H1 (cell line): ENCODE results near the gene MYOD1. TPM values are rescaled to one million over a fixed set of nuclear protein-coding genes. Genes with fewer than 3 reads are reported as not detected.

Source experiments
- CTCF ChIA-PET: fragments of 300-600 bp; sonication (Branson Sonifier 250); formaldehyde crosslinking; loops from one replicate; lab custom pipeline; 2021; ENCODE audit not compliant: partially characterized antibody; lab: Charles Lee
- POLR2A ChIA-PET: fragments of 300-600 bp; sonication (Branson Sonifier 250); formaldehyde crosslinking; loops from one replicate; lab custom pipeline; 2021; ENCODE audit warnings: inconsistent platforms; ENCODE audit not compliant: partially characterized antibody; lab: Charles Lee
- DNase-seq, 2 experiments: peaks; one replicate each; pipeline versions ENCODE4 v3.0.0 to v3.0.0-alpha.2; 2010 to 2022; ENCODE audit warnings: low spot score in 2 of 2, low read depth in 1 of 2, mixed read lengths in 1 of 2
- FAIRE-seq: peaks from 2 replicates; lab custom pipeline; 2011; peaks lifted over from hg19 to GRCh38; lab: Jason Lieb, UNC
- H2AFZ ChIP-seq: 2 replicates; pipeline ENCODE4 v1.8.1; 2012; ENCODE audit warnings: low read length, inconsistent platforms
- H2AK5ac ChIP-seq: 2 replicates; pipeline ENCODE4 v1.6.1; 2013; ENCODE audit warnings: low read depth, low read length
- H2BK120ac ChIP-seq: replicated peaks from 2 replicates; pipeline ENCODE3; 2013; ENCODE audit warnings: low read depth, low read length, inconsistent platforms
- H2BK12ac ChIP-seq: 2 replicates; pipeline ENCODE4 v1.6.1; 2013; ENCODE audit warnings: low read depth, low read length
- H2BK15ac ChIP-seq: 2 replicates; pipeline ENCODE4 v1.6.1; 2013; ENCODE audit warnings: low read length
- H2BK20ac ChIP-seq: 2 replicates; pipeline ENCODE4 v1.6.1; 2013; ENCODE audit warnings: low read length
- H2BK5ac ChIP-seq: 2 replicates; pipeline ENCODE4 v1.6.1; 2013; ENCODE audit warnings: low read depth, low read length
- H3K14ac ChIP-seq: 2 replicates; pipeline ENCODE4 v1.6.1; 2013; ENCODE audit warnings: inconsistent platforms; ENCODE audit not compliant: insufficient read length
- H3K18ac ChIP-seq: 2 replicates; pipeline ENCODE4 v1.6.1; 2013; ENCODE audit warnings: low read length; ENCODE audit errors: extremely low read depth
- H3K23ac ChIP-seq: 2 replicates; pipeline ENCODE4 v1.6.1; 2013; ENCODE audit warnings: inconsistent platforms; ENCODE audit not compliant: insufficient read length
- H3K23me2 ChIP-seq: 2 replicates; pipeline ENCODE4 v1.6.1; 2013; ENCODE audit warnings: low read depth, low read length
- H3K27ac ChIP-seq: 2 replicates; pipeline ENCODE4 v1.6.1; 2011; ENCODE audit warnings: low read depth, low read length, inconsistent platforms
- H3K27me3 ChIP-seq, 4 experiments: replicated peaks in 1 of 4; 1 replicate in 1 of 4; 2 replicates in 3 of 4; pipeline versions ENCODE4 v1.6.1 to v1.8.1; 2011 to 2013; ENCODE audit warnings: low read length in 3 of 4, mild to moderate bottlenecking in 3 of 4, inconsistent platforms in 2 of 4, mixed read lengths in 2 of 4, moderate library complexity in 1 of 4; ENCODE audit not compliant: control insufficient read depth in 3 of 4, insufficient read depth in 3 of 4; ENCODE audit errors: extremely low read depth in 1 of 4
- H3K36me3 ChIP-seq, 4 experiments: 2 replicates each; pipeline versions ENCODE4 v1.6.1 to v1.8.1; 2011 to 2013; ENCODE audit warnings: mild to moderate bottlenecking in 4 of 4, low read length in 3 of 4, moderate library complexity in 2 of 4, control low read depth in 1 of 4, inconsistent platforms in 1 of 4; ENCODE audit not compliant: insufficient read depth in 4 of 4, control insufficient read depth in 2 of 4
- H3K4ac ChIP-seq: replicated peaks from 2 replicates; pipeline ENCODE3; 2013; ENCODE audit warnings: low read length, low read depth, mixed read lengths, inconsistent platforms; ENCODE audit not compliant: insufficient read length
- H3K4me1 ChIP-seq, 4 experiments: replicated peaks in 1 of 4; 1 replicate in 1 of 4; 2 replicates in 3 of 4; pipeline versions ENCODE4 v1.6.1 to v1.8.1; 2011 to 2013; ENCODE audit warnings: low read length in 3 of 4, inconsistent platforms in 2 of 4, mixed read lengths in 1 of 4; ENCODE audit not compliant: insufficient read depth in 4 of 4, control insufficient read depth in 3 of 4
- H3K4me2 ChIP-seq, 2 experiments: 2 replicates each; pipeline versions ENCODE4 v1.6.1 to v1.8.1; 2011 to 2013; ENCODE audit warnings: low read depth in 2 of 2, low read length in 2 of 2, control low read depth in 1 of 2, inconsistent platforms in 1 of 2, mild to moderate bottlenecking in 1 of 2; ENCODE audit not compliant: insufficient read depth in 1 of 2
- H3K4me3 ChIP-seq, 4 experiments: fragments of 200-600, 300-600 bp in 1 of 4; sonication (generic), shearing (Covaris generic), sonication (Bioruptor Twin) in 1 of 4; 2 replicates each; pipeline versions ENCODE4 v1.5.1 to v1.8.1; 2011 to 2016; ENCODE audit warnings: low read length in 4 of 4, low read depth in 3 of 4, control low read depth in 2 of 4, inconsistent platforms in 2 of 4, mild to moderate bottlenecking in 2 of 4, mixed read lengths in 1 of 4, moderate library complexity in 1 of 4; ENCODE audit not compliant: insufficient read depth in 2 of 4; ENCODE audit errors: extremely low read depth in 1 of 4
- H3K56ac ChIP-seq: replicated peaks from 2 replicates; pipeline ENCODE3; 2013; ENCODE audit warnings: low read depth, mild to moderate bottlenecking, mixed read lengths, low read length, inconsistent platforms; ENCODE audit not compliant: insufficient read length
- H3K79me1 ChIP-seq: 2 replicates; pipeline ENCODE4 v1.6.1; 2013; ENCODE audit warnings: low read depth, low read length, control low read depth
- H3K79me2 ChIP-seq, 2 experiments: 2 replicates each; pipeline versions ENCODE4 v1.6.1 to v1.8.1; 2012 to 2013; ENCODE audit warnings: low read length in 2 of 2, mild to moderate bottlenecking in 2 of 2, inconsistent platforms in 1 of 2; ENCODE audit not compliant: insufficient read depth in 2 of 2, control insufficient read depth in 1 of 2
- H3K9ac ChIP-seq, 4 experiments: replicated peaks in 1 of 4; 1 replicate in 1 of 4; 2 replicates in 3 of 4; pipeline versions ENCODE4 v1.6.1 to v1.8.1; 2011 to 2013; ENCODE audit warnings: low read depth in 3 of 4, low read length in 3 of 4, control low read depth in 2 of 4, mild to moderate bottlenecking in 2 of 4, moderate library complexity in 2 of 4, inconsistent platforms in 1 of 4; ENCODE audit errors: extremely low read depth in 1 of 4
- H3K9me3 ChIP-seq, 2 experiments: 2 replicates each; pipeline versions ENCODE4 v1.6.1 to v1.8.1; 2012 to 2013; ENCODE audit warnings: mild to moderate bottlenecking in 2 of 2, moderate library complexity in 2 of 2, control low read depth in 1 of 2, inconsistent platforms in 1 of 2, low read depth in 1 of 2, low read length in 1 of 2, mixed read lengths in 1 of 2; ENCODE audit not compliant: insufficient read depth in 2 of 2
- H4K20me1 ChIP-seq, 2 experiments: replicated peaks in 1 of 2; 2 replicates each; pipeline versions ENCODE3 to v1.8.1; 2011 to 2013; ENCODE audit warnings: inconsistent platforms in 2 of 2, low read length in 2 of 2, mild to moderate bottlenecking in 1 of 2; ENCODE audit not compliant: insufficient read depth in 2 of 2, control insufficient read depth in 1 of 2
- H4K5ac ChIP-seq: 2 replicates; pipeline ENCODE4 v1.6.1; 2013; ENCODE audit warnings: low read length, low read depth, mixed read lengths, inconsistent platforms; ENCODE audit not compliant: insufficient read length
- H4K8ac ChIP-seq: 2 replicates; pipeline ENCODE4 v1.8.0; 2013; ENCODE audit warnings: mild to moderate bottlenecking, moderate library complexity, low read length, inconsistent platforms; ENCODE audit not compliant: insufficient read depth; ENCODE audit errors: extremely low read depth
- H4K91ac ChIP-seq: replicated peaks from 2 replicates; pipeline ENCODE3; 2013; ENCODE audit warnings: low read length, mixed read lengths, inconsistent platforms; ENCODE audit not compliant: insufficient read length
- BCL11A ChIP-seq, 2 experiments: IDR thresholded peaks; one replicate each; pipeline ENCODE4 v1.6.1; 2011; ENCODE audit warnings: low read depth in 2 of 2, low read length in 2 of 2, mild to moderate bottlenecking in 2 of 2
- CEBPB ChIP-seq: IDR thresholded peaks from 2 replicates; pipeline ENCODE4 v1.6.1; 2012; ENCODE audit warnings: low read depth, low read length
- EP300 ChIP-seq, 2 experiments: IDR thresholded peaks; 1 replicate in 1 of 2; 2 replicates in 1 of 2; pipeline ENCODE4 v1.6.1; 2011 to 2012; ENCODE audit warnings: low read depth in 2 of 2, low read length in 2 of 2, mild to moderate bottlenecking in 2 of 2, borderline replicate concordance in 1 of 2, inconsistent platforms in 1 of 2, moderate library complexity in 1 of 2
- JUND ChIP-seq: IDR thresholded peaks from 2 replicates; pipeline ENCODE4 v1.6.1; 2011; ENCODE audit warnings: mild to moderate bottlenecking, improper control_type of control experiment, low read length
- KDM5A ChIP-seq: fragments of 200-600 bp; IDR thresholded peaks from 2 replicates; pipeline ENCODE4 v1.7.1; 2012; ENCODE audit warnings: mild to moderate bottlenecking, low read length, inconsistent platforms, mixed read lengths
- RNF2 ChIP-seq: fragments of 200-900, 300-1000 bp; sonication (generic); IDR thresholded peaks from 2 replicates; pipeline ENCODE4 v1.7.1; 2016; ENCODE audit warnings: borderline replicate concordance, low read depth, mild to moderate bottlenecking, antibody characterized with exemption, low read length; ENCODE audit not compliant: poor library complexity, severe bottlenecking; ENCODE audit errors: missing control alignments
- RXRA ChIP-seq: IDR thresholded peaks from 2 replicates; pipeline ENCODE4 v1.6.1; 2011; ENCODE audit warnings: low read depth, mild to moderate bottlenecking, low read length, moderate library complexity; ENCODE audit not compliant: insufficient read depth
- SAP30 ChIP-seq: fragments of 300-600 bp; sonication (generic); IDR thresholded peaks from 2 replicates; pipeline ENCODE4 v1.7.1; 2012; ENCODE audit warnings: low read length, moderate library complexity, mild to moderate bottlenecking, inconsistent platforms; ENCODE audit not compliant: insufficient read depth, insufficient replicate concordance
- SIX5 ChIP-seq: IDR thresholded peaks from 2 replicates; pipeline ENCODE4 v1.6.1; 2011; ENCODE audit warnings: mild to moderate bottlenecking, low read depth, low read length
- TAF7 ChIP-seq: optimal IDR thresholded peaks from 2 replicates; pipeline ENCODE3; 2011; ENCODE audit warnings: low read depth, mild to moderate bottlenecking, inconsistent platforms, low read length, moderate library complexity, borderline replicate concordance
- WGBS, 2 experiments: shearing (Covaris generic) in 1 of 2; methylation state at CpG; one replicate each; pipeline versions ENCODE4 v1.1.6 to v1.1.7; 2013 to 2015; ENCODE audit warnings: low lambda C conversion rate in 2 of 2, mixed read lengths in 2 of 2, inconsistent platforms in 1 of 2, low coverage in 1 of 2, missing lambda C conversion rate in 1 of 2; ENCODE audit not compliant: insufficient replicate concordance in 2 of 2, insufficient coverage in 1 of 2, insufficient read length in 1 of 2; ENCODE audit errors: extremely low coverage in 1 of 2, missing lambda C conversion rate in 1 of 2; 5-methylcytosine and 5-hydroxymethylcytosine counted together
- polyA plus RNA-seq, 7 experiments: library from polyadenylated mRNA; depleted of rRNA in 3 of 7; stranded (reverse) in 5 of 7; unstranded in 2 of 7; fragments of >200 nt in 5 of 7; fragments of 200-250 nt in 2 of 7; gene quantifications; 1 replicate in 5 of 7; 2 replicates in 1 of 7; 4 replicates in 1 of 7; pipeline versions ENCODE4 v1.2.1 to v1.2.3, GENCODE V29; 2011 to 2013; ENCODE audit warnings: missing spikeins in 2 of 7, mixed read lengths in 2 of 7
- total RNA-seq: library from RNA; stranded (reverse); fragmentation: NEBNext Ultra II Directional; extraction: Animal tissue kit (Norgen Biotek cat#: 25700); gene quantifications from 2 replicates; pipeline ENCODE4 v1.2.1, GENCODE V29; 2021
- TF ChIP-seq, protein P1 (sequence below): IDR thresholded peaks from 2 replicates; pipeline ENCODE4 v1.6.1; 2012; ENCODE audit warnings: inconsistent platforms

MYOD1 gene
- total and polyA plus RNA-seq, 2 of the 8 experiments (the other 6 are each of a cell fraction or from before 2014, with no cell fraction given) = not detected

DNA sequence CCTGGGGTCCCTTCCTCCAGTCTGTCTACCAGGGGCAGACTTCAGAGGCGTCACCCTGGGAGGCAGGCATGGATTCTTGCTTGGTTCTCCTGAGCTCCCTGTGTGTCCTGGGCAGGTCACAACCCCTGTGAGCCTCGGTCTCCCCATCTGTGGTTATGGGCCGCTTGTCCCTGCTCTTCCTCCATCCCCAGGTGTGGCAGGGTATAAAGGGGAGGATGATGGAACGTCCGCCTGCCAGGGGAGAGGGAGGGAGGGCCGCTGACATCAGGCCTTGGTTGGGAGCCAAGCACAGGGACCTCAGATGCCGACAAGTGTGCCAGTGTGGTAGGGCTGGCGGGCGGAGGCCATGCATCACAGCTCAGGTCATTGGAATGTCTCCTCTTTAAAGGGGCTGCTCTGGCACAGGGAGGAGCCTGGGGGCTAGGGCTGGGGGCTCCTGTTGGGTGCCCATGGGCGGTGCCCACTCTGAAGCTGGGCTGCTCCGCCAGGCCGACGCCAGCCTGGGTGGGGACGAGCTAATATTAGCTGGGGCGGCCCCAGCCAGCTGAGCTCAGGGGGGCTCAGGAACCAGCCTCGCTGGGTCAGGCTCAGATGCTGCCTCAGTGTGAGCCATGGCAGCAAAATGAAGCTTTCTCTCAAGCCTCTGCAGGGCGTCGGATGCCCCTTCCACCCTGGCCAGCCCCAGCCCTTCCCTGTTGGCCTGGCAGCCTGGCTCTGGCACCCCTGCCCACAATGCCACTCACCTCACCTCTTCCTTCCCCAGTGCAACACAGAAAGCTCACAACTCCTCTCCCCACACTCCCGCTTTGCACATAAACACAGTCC is 28.0 kb downstream of the MYOD1 start:
- Histone ChIP-seq H3K79me2 (no peaks in the 10 kb centered on the region), H3K9ac (no peak overlapping the region), H2AFZ (no peak overlapping the region), H3K79me1 (no peaks in the 10 kb centered on the region), H3K27ac (no peak overlapping the region), H3K27me3 (no peaks in the 10 kb centered on the region; a peak in 1 of 7 replicates), H2BK5ac (no peak overlapping the region), H4K20me1 (no peaks in the 10 kb centered on the region), H4K91ac (no peak overlapping the region), H3K23ac (no peak overlapping the region), H3K4me3 (no peak overlapping the region), H2BK12ac (no peak overlapping the region), H4K5ac (no peak overlapping the region), H3K14ac (no peak overlapping the region), H3K18ac (no peak overlapping the region), H3K36me3 (no peaks in the 10 kb centered on the region), H2AK5ac (no peak overlapping the region), H3K4me1 (no peaks in the 10 kb centered on the region), H2BK15ac (no peak overlapping the region), H3K23me2 (no peaks in the 10 kb centered on the region), H3K4me2 (no peak overlapping the region), H3K56ac (no peak overlapping the region), H4K8ac (no peak overlapping the region), H3K9me3 (no peaks in the 10 kb centered on the region), H2BK20ac (no peak overlapping the region), H3K4ac (no peak overlapping the region), H2BK120ac (no peak overlapping the region)
- 90% methylated on average over 18 of the region's 19 CpGs; no CpG with 5 or more reads in 1 of the 2 experiments for WGBS, 2 experiments
- ChIA-PET CTCF (interaction anchor here (0.8 to 11.8 kb wide), 13 partner anchors 9 to 232 kb away, joined by 3 to 159 read pairs (median 7); partner anchors contain the start of gene KCNC1), POLR2A (no interaction called here)
- FAIRE-seq (no peak), DNase-seq (no peak)
- TF ChIP-seq TAF7 (no peak), RNF2 (no peak), BCL11A (IDR thresholded peaks at IDR 0.05; ENCODE audit: low read depth in 2 of 2, low read length in 2 of 2) (no peak), CEBPB (no peak), SIX5 (no peak), KDM5A (no peak), RXRA (no peak), SAP30 (no peak), JUND (no peak), EP300 (IDR thresholded peaks at IDR 0.05; ENCODE audit: borderline replicate concordance in 1 of 2, low read depth in 2 of 2, low read length in 2 of 2) (no peak)
- TF ChIP-seq, protein P1, sequence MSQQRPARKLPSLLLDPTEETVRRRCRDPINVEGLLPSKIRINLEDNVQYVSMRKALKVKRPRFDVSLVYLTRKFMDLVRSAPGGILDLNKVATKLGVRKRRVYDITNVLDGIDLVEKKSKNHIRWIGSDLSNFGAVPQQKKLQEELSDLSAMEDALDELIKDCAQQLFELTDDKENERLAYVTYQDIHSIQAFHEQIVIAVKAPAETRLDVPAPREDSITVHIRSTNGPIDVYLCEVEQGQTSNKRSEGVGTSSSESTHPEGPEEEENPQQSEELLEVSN = no peak
